Neural cell (in vitro differentiated cells): Measurements from ENCODE around the gene FFAR4.

Source experiments
- POLR2AphosphoS5 ChIP-seq: IDR thresholded peaks from 2 replicates; pipeline ENCODE4 v1.6.1; 2012
- REST ChIP-seq: IDR thresholded peaks from 2 replicates; pipeline ENCODE4 v1.6.1; 2012; ENCODE audit warnings: borderline replicate concordance
- SMC3 ChIP-seq: fragments of 450-650 bp; conservative IDR thresholded peaks from 2 replicates; pipeline ENCODE4 v1.6.1; 2014; ENCODE audit warnings: antibody characterized with exemption, mild to moderate bottlenecking, moderate library complexity; ENCODE audit not compliant: poor library complexity
- TF ChIP-seq, protein P1 (sequence below): fragments of 450-650 bp; IDR thresholded peaks from 2 replicates; pipeline ENCODE4 v1.5.1; 2014; ENCODE audit warnings: antibody characterized with exemption, mild to moderate bottlenecking, moderate library complexity; ENCODE audit not compliant: poor library complexity, severe bottlenecking

- TF ChIP-seq, protein P1, sequence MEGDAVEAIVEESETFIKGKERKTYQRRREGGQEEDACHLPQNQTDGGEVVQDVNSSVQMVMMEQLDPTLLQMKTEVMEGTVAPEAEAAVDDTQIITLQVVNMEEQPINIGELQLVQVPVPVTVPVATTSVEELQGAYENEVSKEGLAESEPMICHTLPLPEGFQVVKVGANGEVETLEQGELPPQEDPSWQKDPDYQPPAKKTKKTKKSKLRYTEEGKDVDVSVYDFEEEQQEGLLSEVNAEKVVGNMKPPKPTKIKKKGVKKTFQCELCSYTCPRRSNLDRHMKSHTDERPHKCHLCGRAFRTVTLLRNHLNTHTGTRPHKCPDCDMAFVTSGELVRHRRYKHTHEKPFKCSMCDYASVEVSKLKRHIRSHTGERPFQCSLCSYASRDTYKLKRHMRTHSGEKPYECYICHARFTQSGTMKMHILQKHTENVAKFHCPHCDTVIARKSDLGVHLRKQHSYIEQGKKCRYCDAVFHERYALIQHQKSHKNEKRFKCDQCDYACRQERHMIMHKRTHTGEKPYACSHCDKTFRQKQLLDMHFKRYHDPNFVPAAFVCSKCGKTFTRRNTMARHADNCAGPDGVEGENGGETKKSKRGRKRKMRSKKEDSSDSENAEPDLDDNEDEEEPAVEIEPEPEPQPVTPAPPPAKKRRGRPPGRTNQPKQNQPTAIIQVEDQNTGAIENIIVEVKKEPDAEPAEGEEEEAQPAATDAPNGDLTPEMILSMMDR = no peak
- TF ChIP-seq POLR2AphosphoS5 (no peak), REST (no peak), SMC3 (no peak)
These were observed 1.0 kb upstream of the FFAR4 start for GRCh38 chr10:93565446-93565845.
